ENCODE data around the gene GET3. TPM values are rescaled to one million over a fixed set of nuclear protein-coding genes. Genes with fewer than 3 reads are reported as not detected.

The GET3 gene
- total RNA-seq, result 61.8 and 80.8 TPM in 2 replicates

GRCh38 chr19:12736995-12737834 is at the start of gene GET3:
Gene GET3, plus strand, starts transcription at chr19:12737497. Its CDS starts 9 bp downstream, at chr19:12737506.

GRCh38 chr19:12696366-12697335 is 40.6 kb upstream of the GET3 start, which contains the start of gene FBXW9:
Gene FBXW9, minus strand, starts transcription at chr19:12696631. Its CDS starts 50 bp downstream, at chr19:12696581.

GRCh38 chr19:12723641-12724426 is 13.5 kb upstream of the GET3 start, which contains the start of gene TNPO2:
Gene TNPO2, minus strand, starts transcription at chr19:12723932. Its CDS starts 2,955 bp downstream, at chr19:12720977.

GRCh38 chr19:12751635-12752034 is 14.3 kb downstream of the GET3 start, which contains the start of gene BEST2:
Gene BEST2, plus strand, starts transcription at chr19:12751791. Its CDS starts 802 bp downstream, at chr19:12752593.

GRCh38 chr19:12774588-12775555 is 37.6 kb downstream of the GET3 start, which contains the start of gene HOOK2:
Gene HOOK2, minus strand, starts transcription at chr19:12775552. Its CDS starts 103 bp downstream, at chr19:12775449.

GRCh38 chr19:12791345-12792050 is 54.2 kb downstream of the GET3 start, which contains the start of gene JUNB:
Gene JUNB, plus strand, starts transcription at chr19:12791486. Its CDS starts 286 bp downstream, at chr19:12791772.

Other genes with a start within 250 kb of the GET3 start
- gene ZNF564, start 186.0 kb upstream of the GET3 start, total RNA-seq, result 3.0 and 3.4 TPM in 2 replicates
- 4.1 and 15.3 TPM in 2 replicates for gene ZNF490, start 126.7 kb upstream of the GET3 start, total RNA-seq
- gene ZNF791, start 126.6 kb upstream of the GET3 start, total RNA-seq, result 6.5 and 15.3 TPM in 2 replicates
- 44.5 and 81.8 TPM in 2 replicates for gene MAN2B1, start 70.8 kb upstream of the GET3 start, total RNA-seq
- gene WDR83, start 70.7 kb upstream of the GET3 start, total RNA-seq, result 8.0 and 12.1 TPM in 2 replicates
- gene DHPS, start 55.6 kb upstream of the GET3 start, total RNA-seq, result 62.4 and 124 TPM in 2 replicates
- gene GNG14, start 49.5 kb upstream of the GET3 start, total RNA-seq, result not detected in 2 replicates
- gene FBXW9, start 40.9 kb upstream of the GET3 start, total RNA-seq, result 8.8 and 11.5 TPM in 2 replicates
- gene TNPO2, start 13.6 kb upstream of the GET3 start, total RNA-seq, result 34.3 and 47.7 TPM in 2 replicates
- gene TRIR, start 2.8 kb upstream of the GET3 start, total RNA-seq, result 353 and 355 TPM in 2 replicates
- 1.8 TPM in 1 of 2 replicates, not detected in the other for gene BEST2, start 14.3 kb downstream of the GET3 start, total RNA-seq
- 8.8 and 19.0 TPM in 2 replicates for gene HOOK2, start 38.1 kb downstream of the GET3 start, total RNA-seq
- 398 and 481 TPM in 2 replicates for gene JUNB, start 54.0 kb downstream of the GET3 start, total RNA-seq
- 454 and 460 TPM in 2 replicates for gene PRDX2, start 64.3 kb downstream of the GET3 start, total RNA-seq
- gene THSD8, start 64.6 kb downstream of the GET3 start, total RNA-seq, result not detected in 2 replicates
- 13.5 and 45.0 TPM in 2 replicates for gene RNASEH2A, start 69.1 kb downstream of the GET3 start, total RNA-seq
- gene RTBDN, start 97.1 kb downstream of the GET3 start, total RNA-seq, result not detected in 2 replicates
- under 0.01 and 0.88 TPM in 2 replicates for gene MAST1, start 101.0 kb downstream of the GET3 start, total RNA-seq
- gene DNASE2, start 144.0 kb downstream of the GET3 start, total RNA-seq, result 26.4 and 55.3 TPM in 2 replicates
- not detected in 2 replicates for gene KLF1, start 149.7 kb downstream of the GET3 start, total RNA-seq
- gene GCDH, start 153.7 kb downstream of the GET3 start, total RNA-seq, result 22.6 and 40.1 TPM in 2 replicates
- 0.56 TPM in 1 of 2 replicates, not detected in the other for gene SYCE2, start 181.8 kb downstream of the GET3 start, total RNA-seq
- 60.8 and 78.4 TPM in 2 replicates for gene FARSA, start 196.2 kb downstream of the GET3 start, total RNA-seq
- gene CALR, start 201.1 kb downstream of the GET3 start, total RNA-seq, result 932 and 1,873 TPM in 2 replicates
- 107 and 111 TPM in 2 replicates for gene RAD23A, start 208.4 kb downstream of the GET3 start, total RNA-seq
- gene GADD45GIP1, start 219.7 kb downstream of the GET3 start, total RNA-seq, result 54.9 and 63.6 TPM in 2 replicates
- not detected in 2 replicates for gene DAND5, start 232.1 kb downstream of the GET3 start, total RNA-seq

Measured in epithelial cell of alveolus of lung (primary cell).